ENCODE results near the gene OCA2. TPM values are rescaled to one million over a fixed set of nuclear protein-coding genes. Genes with fewer than 3 reads are reported as not detected.
"Not testable (repeated sequence)": the region's sequence is repeated elsewhere in the genome, so short reads cannot be mapped to it uniquely, and the experiment has no call there.

Gene OCA2
- total RNA-seq, 2 experiments from 2014 or later, result not detected

GRCh38 chr15:28129231-28129848 lies 30.2 kb upstream of the OCA2 start:
- Mint-ChIP-seq H3K9me3 (ENCODE audit: insufficient read depth) (no peaks in the 10 kb centered on the region), H3K4me3 (no peak overlapping the region), H3K36me3 (ENCODE audit: low read depth) (peaks cover 8% of the 10 kb centered on the region), H3K27me3 (ENCODE audit: low read depth) (no peaks in the 10 kb centered on the region), H3K4me1 (ENCODE audit: low read depth) (peaks cover 4% of the 10 kb centered on the region), H3K27ac (no peak overlapping the region)
- DNase-seq (no peak), ATAC-seq (no peak)
- ChIA-PET POLR2A (no interaction called here), CTCF (no interaction called here)

- Mint-ChIP-seq H3K4me3 (no peak overlapping the region), H3K36me3 (ENCODE audit: low read depth) (peaks cover 9% of the 10 kb centered on the region), H3K27ac (no peak overlapping the region), H3K9me3 (ENCODE audit: insufficient read depth) (no peaks in the 10 kb centered on the region), H3K27me3 (ENCODE audit: low read depth) (no peaks in the 10 kb centered on the region), H3K4me1 (ENCODE audit: low read depth) (peaks cover 2% of the 10 kb centered on the region)
- no peak for DNase-seq
- POLR2A ChIA-PET, result no interaction called here
- ATAC-seq, result no peak
- CTCF ChIA-PET, result no interaction called here
Measured at GRCh38 chr15:28128031-28128430, 28.9 kb upstream of the OCA2 start.

- CTCF ChIA-PET, result interaction anchor here (1.6 to 2.2 kb wide), 2 partner anchors 10 kb away, joined by 10 to 24 read pairs; no protein-coding TSS in a partner anchor
- ATAC-seq, result no peak
- DNase-seq, result no peak
- Mint-ChIP-seq H3K4me1 (ENCODE audit: low read depth) (no peaks in the 10 kb centered on the region), H3K27ac (no peak overlapping the region), H3K4me3 (no peak overlapping the region), H3K9me3 (ENCODE audit: insufficient read depth) (no peaks in the 10 kb centered on the region), H3K36me3 (ENCODE audit: low read depth) (peaks cover 9% of the 10 kb centered on the region), H3K27me3 (ENCODE audit: low read depth) (no peaks in the 10 kb centered on the region)
- POLR2A ChIA-PET, result no interaction called here
Measured at GRCh38 chr15:28127036-28127435, 27.9 kb upstream of the OCA2 start.

- DNase-seq, result peak; percentile 35
Measured at GRCh38 chr15:28125673-28126651, 26.8 kb upstream of the OCA2 start.

GRCh38 chr15:28124841-28125240 lies 25.7 kb upstream of the OCA2 start:
- Mint-ChIP-seq H3K27ac (no peak overlapping the region), H3K36me3 (ENCODE audit: low read depth) (peaks cover 15% of the 10 kb centered on the region), H3K27me3 (ENCODE audit: low read depth) (no peaks in the 10 kb centered on the region), H3K4me3 (no peak overlapping the region), H3K9me3 (ENCODE audit: insufficient read depth) (no peaks in the 10 kb centered on the region), H3K4me1 (ENCODE audit: low read depth) (peaks cover 10% of the 10 kb centered on the region)
- DNase-seq, result no peak
- ChIA-PET CTCF (interaction anchor here (2.2 to 2.3 kb wide), 2 partner anchors 12 to 16 kb away, joined by 10 to 24 read pairs; no protein-coding TSS in a partner anchor), POLR2A (no interaction called here)
- no peak for ATAC-seq

More at GRCh38 chr15:28125673-28126651, 26.8 kb upstream of the OCA2 start:
- ChIA-PET POLR2A (interaction anchor here (0.6 kb wide), 1 partner anchor 464 kb away, joined by 3 read pairs; no protein-coding TSS in a partner anchor), CTCF (interaction anchor here (0.6 to 2.3 kb wide), 11 partner anchors 9 to 117 kb away, joined by 3 to 24 read pairs (median 4); partner anchors contain the start of gene OCA2)
- no peaks in the 10 kb centered on the region for H3K27me3 Mint-ChIP-seq (ENCODE audit: low read depth)
- no peak overlapping the region for H3K4me3 Mint-ChIP-seq
- H3K9me3 Mint-ChIP-seq (ENCODE audit: insufficient read depth), result no peaks in the 10 kb centered on the region
- no peak overlapping the region for H3K27ac Mint-ChIP-seq
- H3K4me1 Mint-ChIP-seq (ENCODE audit: low read depth), result peaks cover 5% of the 10 kb centered on the region
- ATAC-seq, result peak; percentile 43
- peaks cover 13% of the 10 kb centered on the region for H3K36me3 Mint-ChIP-seq (ENCODE audit: low read depth)

GRCh38 chr15:28123408-28124023 lies 24.4 kb upstream of the OCA2 start:
- Mint-ChIP-seq H3K27me3 (ENCODE audit: low read depth) (no peaks in the 10 kb centered on the region), H3K9me3 (ENCODE audit: insufficient read depth) (no peaks in the 10 kb centered on the region), H3K4me3 (no peak overlapping the region), H3K27ac (no peak overlapping the region), H3K4me1 (ENCODE audit: low read depth) (peaks cover 10% of the 10 kb centered on the region), H3K36me3 (ENCODE audit: low read depth) (peaks cover 15% of the 10 kb centered on the region)
- ChIA-PET POLR2A (no interaction called here), CTCF (interaction anchor here (0.9 to 1.1 kb wide), 2 partner anchors 13 to 15 kb away, joined by 3 read pairs; no protein-coding TSS in a partner anchor)
- DNase-seq (peak; percentile 70), ATAC-seq (peak; percentile 60)

- POLR2A ChIA-PET, result no interaction called here
- peaks cover 19% of the 10 kb centered on the region for H3K36me3 Mint-ChIP-seq (ENCODE audit: low read depth)
- no peak overlapping the region for H3K4me3 Mint-ChIP-seq
- DNase-seq (no peak), ATAC-seq (no peak)
- H3K4me1 Mint-ChIP-seq (ENCODE audit: low read depth), result peaks cover 10% of the 10 kb centered on the region
- H3K27ac Mint-ChIP-seq, result no peak overlapping the region
- no peaks in the 10 kb centered on the region for H3K9me3 Mint-ChIP-seq (ENCODE audit: insufficient read depth)
- no peaks in the 10 kb centered on the region for H3K27me3 Mint-ChIP-seq (ENCODE audit: low read depth)
- CTCF ChIA-PET, result no interaction called here
Measured at GRCh38 chr15:28122038-28122949, 23.2 kb upstream of the OCA2 start.

- DNase-seq, result not testable (repeated sequence)
Measured at GRCh38 chr15:28121577-28121976, 22.5 kb upstream of the OCA2 start.

GRCh38 chr15:28120359-28120640 lies 21.2 kb upstream of the OCA2 start:
- no peaks in the 10 kb centered on the region for H3K9me3 Mint-ChIP-seq (ENCODE audit: insufficient read depth)
- POLR2A ChIA-PET, result no interaction called here
- DNase-seq (no peak), ATAC-seq (no peak)
- CTCF ChIA-PET, result no interaction called here
- no peak overlapping the region for H3K27ac Mint-ChIP-seq
- peaks cover 26% of the 10 kb centered on the region for H3K36me3 Mint-ChIP-seq (ENCODE audit: low read depth)
- H3K27me3 Mint-ChIP-seq (ENCODE audit: low read depth), result no peaks in the 10 kb centered on the region
- H3K4me3 Mint-ChIP-seq, result no peak overlapping the region
- peaks cover 10% of the 10 kb centered on the region for H3K4me1 Mint-ChIP-seq (ENCODE audit: low read depth)

More at GRCh38 chr15:28121577-28121976, 22.5 kb upstream of the OCA2 start:
- H3K4me3 Mint-ChIP-seq; H3K27ac Mint-ChIP-seq; CTCF ChIA-PET; ATAC-seq; H3K9me3 Mint-ChIP-seq (ENCODE audit: insufficient read depth); POLR2A ChIA-PET; H3K27me3 Mint-ChIP-seq (ENCODE audit: low read depth): not testable (repeated sequence)
- H3K36me3 Mint-ChIP-seq (ENCODE audit: low read depth), result peaks cover 20% of the 10 kb centered on the region
- H3K4me1 Mint-ChIP-seq (ENCODE audit: low read depth), result peaks cover 10% of the 10 kb centered on the region

GRCh38 chr15:28118531-28118930 lies 19.4 kb upstream of the OCA2 start:
- ChIA-PET CTCF (interaction anchor here (2.4 kb wide), 1 partner anchor 8 kb away, joined by 10 read pairs; no protein-coding TSS in a partner anchor), POLR2A (no interaction called here)
- no peak overlapping the region for H3K27ac Mint-ChIP-seq
- DNase-seq (no peak), ATAC-seq (no peak)
- H3K4me1 Mint-ChIP-seq (ENCODE audit: low read depth), result peaks cover 10% of the 10 kb centered on the region
- H3K9me3 Mint-ChIP-seq (ENCODE audit: insufficient read depth), result no peaks in the 10 kb centered on the region
- H3K36me3 Mint-ChIP-seq (ENCODE audit: low read depth), result peaks cover 27% of the 10 kb centered on the region
- H3K27me3 Mint-ChIP-seq (ENCODE audit: low read depth), result no peaks in the 10 kb centered on the region
- H3K4me3 Mint-ChIP-seq, result no peak overlapping the region

- ATAC-seq, result no peak
Measured at GRCh38 chr15:28118083-28118482, 19.0 kb upstream of the OCA2 start.

More at GRCh38 chr15:28118083-28118482, 19.0 kb upstream of the OCA2 start:
- CTCF ChIA-PET, result interaction anchor here (2.4 kb wide), 1 partner anchor 8 kb away, joined by 10 read pairs; no protein-coding TSS in a partner anchor
- no peak overlapping the region for H3K27ac Mint-ChIP-seq
- POLR2A ChIA-PET, result no interaction called here
- no peaks in the 10 kb centered on the region for H3K27me3 Mint-ChIP-seq (ENCODE audit: low read depth)
- H3K9me3 Mint-ChIP-seq (ENCODE audit: insufficient read depth), result no peaks in the 10 kb centered on the region
- H3K4me1 Mint-ChIP-seq (ENCODE audit: low read depth), result peaks cover 10% of the 10 kb centered on the region
- no peak overlapping the region for H3K4me3 Mint-ChIP-seq
- H3K36me3 Mint-ChIP-seq (ENCODE audit: low read depth), result peaks cover 24% of the 10 kb centered on the region
- no peak for DNase-seq

Data from activated CD8-positive, alpha-beta T cell treated with anti-CD3 and anti-CD28 coated beads, Interleukin-2, amount 10 ng/mL, durations not matched to agents 7 days and 5 days (primary cell).